Right lobe of liver (tissue), 6 donors: ENCODE results near the gene PAK5. TPM values are rescaled to one million over a fixed set of nuclear protein-coding genes. Genes with fewer than 3 reads are reported as not detected.

Experiments
- ATAC-seq, 4 donors: fragments of 200-7000 bp; cut with Tn5 transposase; one replicate each; pipeline ENCODE4 v1.9.1; 2020; ENCODE audit warnings: mild to moderate bottlenecking in 4 of 4, moderate library complexity in 4 of 4
- DNase-seq, 3 donors: peaks; one replicate each; pipeline ENCODE4 v3.0.0-alpha.2; 2020
- H3K27ac ChIP-seq, 3 donors: fragments of 200-600 bp; one replicate each; pipeline ENCODE4 v1.8.0; 2022
- H3K27me3 ChIP-seq, 2 donors: fragments of 200-600 bp; one replicate each; pipeline ENCODE4 v1.8.0; 2022
- H3K36me3 ChIP-seq, 4 donors: fragments of 200-600 bp; sonication (generic) in 1 of 4; one replicate each; pipeline versions ENCODE4 v1.5.1 to v1.8.0; 2017 to 2022; ENCODE audit warnings: control low read depth in 1 of 4
- H3K4me1 ChIP-seq, 4 donors: fragments of 200-600 bp; sonication (generic) in 1 of 4; one replicate each; pipeline versions ENCODE4 v1.5.1 to v1.8.0; 2017 to 2022; ENCODE audit warnings: control low read depth in 1 of 4
- H3K4me3 ChIP-seq, 3 donors: fragments of 200-600 bp; one replicate each; pipeline ENCODE4 v1.8.0; 2022
- H3K9me3 ChIP-seq, 4 donors: fragments of 200-600 bp; sonication (generic) in 1 of 4; one replicate each; pipeline versions ENCODE4 v1.5.1 to v1.8.0; 2017 to 2022; ENCODE audit warnings: control low read depth in 1 of 4
- POLR2A ChIP-seq: fragments of 450-650 bp; IDR thresholded peaks from one replicate; pipeline ENCODE4 v1.6.1; 2017; ENCODE audit warnings: antibody characterized with exemption, mild to moderate bottlenecking
- WGBS: methylation state at CpG from one replicate; pipeline ENCODE4 v1.1.6; 2018; ENCODE audit warnings: low coverage, low lambda C conversion rate; ENCODE audit not compliant: insufficient coverage; ENCODE audit errors: missing lambda C conversion rate; 5-methylcytosine and 5-hydroxymethylcytosine counted together
- intact Hi-C, 2 donors: fragments of 100-400 bp; cut with DNase I; formaldehyde crosslinking; loops; one replicate each; pipeline versions ENCODE4 v1.11.2 to v1.14.1; 2022
- total RNA-seq, 6 experiments: library from RNA; depleted of rRNA in 2 of 6; stranded (reverse); fragments of >200 nt in 2 of 6; fragmentation: NEBNext Ultra II Directional in 3 of 6; extraction: Animal tissue kit (Norgen Biotek cat#: 25700) in 3 of 6; gene quantifications; one replicate each; pipeline versions ENCODE4 v1.1.0 to v1.2.4, GENCODE V29; 2016 to 2023
- TF ChIP-seq, protein P1 (sequence below), 4 donors: fragments of 200-600 bp in 3 of 4; fragments of 450-650 bp in 1 of 4; IDR thresholded peaks; one replicate each; pipeline versions ENCODE4 v1.5.1 to v1.8.0; 2016 to 2022; ENCODE audit warnings: antibody characterized with exemption in 4 of 4, mild to moderate bottlenecking in 2 of 4
- donor health status: DM: no; HTN: yes; CAD: no.
- donor health status: DM: no; HTN: no; CAD: no.
- donor health status: DM: no; HTN: no; CAD: no.
- donor health status: DM: no; HTN: yes; CAD: no.
- donor health status: DM: no; HTN: yes; CAD: no.

The PAK5 gene
- total RNA-seq, 6 experiments from 2014 or later, result 0.05 to 0.07 TPM; not detected in 4

DNA sequence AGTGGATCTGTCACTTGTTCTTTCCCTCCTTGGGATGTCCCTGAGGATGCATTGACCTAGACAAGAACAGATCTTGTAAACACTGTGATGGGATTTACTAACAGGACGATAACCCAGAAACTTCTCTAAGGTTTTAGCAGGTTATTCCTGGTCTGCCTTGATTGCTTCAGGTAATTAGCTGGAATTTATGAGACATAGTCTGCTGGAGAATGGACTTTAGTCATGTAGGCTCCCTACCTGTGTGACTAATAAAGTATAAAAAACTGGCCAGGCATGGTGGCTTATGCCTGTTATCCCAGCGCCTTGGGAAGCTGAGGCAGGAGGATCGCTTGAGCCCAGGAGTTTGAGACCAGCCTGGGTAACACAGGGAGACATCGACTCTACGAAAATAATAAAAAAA is 96.1 kb downstream of the PAK5 start:
- DNase-seq, result no peak
- 54% methylated on average over 5 of the region's 5 CpGs for WGBS
- Histone ChIP-seq H3K4me1 (no peaks in the 10 kb centered on the region), H3K27ac (no peak overlapping the region), H3K4me3 (no peak overlapping the region), H3K36me3 (no peaks in the 10 kb centered on the region), H3K27me3 (no peaks in the 10 kb centered on the region), H3K9me3 (no peaks in the 10 kb centered on the region)
- TF ChIP-seq POLR2A, result no peak
- TF ChIP-seq, protein P1, sequence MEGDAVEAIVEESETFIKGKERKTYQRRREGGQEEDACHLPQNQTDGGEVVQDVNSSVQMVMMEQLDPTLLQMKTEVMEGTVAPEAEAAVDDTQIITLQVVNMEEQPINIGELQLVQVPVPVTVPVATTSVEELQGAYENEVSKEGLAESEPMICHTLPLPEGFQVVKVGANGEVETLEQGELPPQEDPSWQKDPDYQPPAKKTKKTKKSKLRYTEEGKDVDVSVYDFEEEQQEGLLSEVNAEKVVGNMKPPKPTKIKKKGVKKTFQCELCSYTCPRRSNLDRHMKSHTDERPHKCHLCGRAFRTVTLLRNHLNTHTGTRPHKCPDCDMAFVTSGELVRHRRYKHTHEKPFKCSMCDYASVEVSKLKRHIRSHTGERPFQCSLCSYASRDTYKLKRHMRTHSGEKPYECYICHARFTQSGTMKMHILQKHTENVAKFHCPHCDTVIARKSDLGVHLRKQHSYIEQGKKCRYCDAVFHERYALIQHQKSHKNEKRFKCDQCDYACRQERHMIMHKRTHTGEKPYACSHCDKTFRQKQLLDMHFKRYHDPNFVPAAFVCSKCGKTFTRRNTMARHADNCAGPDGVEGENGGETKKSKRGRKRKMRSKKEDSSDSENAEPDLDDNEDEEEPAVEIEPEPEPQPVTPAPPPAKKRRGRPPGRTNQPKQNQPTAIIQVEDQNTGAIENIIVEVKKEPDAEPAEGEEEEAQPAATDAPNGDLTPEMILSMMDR (IDR thresholded peaks at IDR 0.05), result no peak
- intact Hi-C loops, result no loop called here
- ATAC-seq, result no peak

DNA sequence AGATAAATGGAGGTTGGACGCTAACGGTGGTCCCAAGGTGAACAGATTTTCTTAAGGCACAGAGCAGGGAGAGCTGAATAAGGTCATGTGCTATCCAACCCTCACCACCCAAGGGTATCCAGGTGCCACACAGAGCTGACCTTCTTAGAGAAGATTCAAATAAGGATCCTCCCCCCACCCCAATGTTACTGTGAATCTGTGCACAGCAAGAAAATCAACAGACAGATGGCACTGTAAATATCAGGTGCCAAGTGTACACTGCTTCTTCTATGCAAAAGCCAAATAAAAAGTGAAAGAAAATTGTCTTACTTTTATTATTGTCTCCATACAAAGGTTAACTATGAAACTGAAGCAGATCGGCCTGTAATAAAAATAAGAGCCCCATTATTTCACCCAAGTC is 96.9 kb downstream of the PAK5 start:
- Histone ChIP-seq H3K4me1 (no peaks in the 10 kb centered on the region), H3K4me3 (no peak overlapping the region), H3K9me3 (no peaks in the 10 kb centered on the region), H3K27ac (no peak overlapping the region), H3K27me3 (no peaks in the 10 kb centered on the region), H3K36me3 (no peaks in the 10 kb centered on the region)
- intact Hi-C loops, result no loop called here
- ATAC-seq, result no peak
- WGBS, result 73% methylated on average over 3 of the region's 3 CpGs
- TF ChIP-seq, protein P1 (IDR thresholded peaks at IDR 0.05), result no peak
- TF ChIP-seq POLR2A, result no peak
- DNase-seq, result no peak

DNA sequence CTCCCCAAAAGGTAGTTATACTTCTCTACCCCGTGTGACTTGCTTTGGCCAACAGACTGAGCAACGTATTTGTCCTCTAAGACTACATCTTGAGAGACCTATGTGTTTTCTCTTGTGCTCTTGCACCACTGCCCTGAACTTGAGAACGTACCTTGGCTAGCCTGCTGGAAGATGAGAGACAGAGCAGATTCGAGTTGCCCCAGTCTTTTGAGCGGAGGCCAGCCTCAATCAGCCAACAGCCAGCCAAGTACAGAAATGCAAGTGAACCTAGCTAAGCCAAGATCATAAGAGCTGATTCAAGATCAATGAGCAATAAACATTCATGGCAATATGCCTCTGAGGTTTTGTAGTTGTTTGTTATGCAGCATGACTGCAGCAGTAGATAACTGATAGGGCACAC is 98.4 kb downstream of the PAK5 start:
- H3K4me1 ChIP-seq, result no peaks in the 10 kb centered on the region
- H3K4me3 ChIP-seq, result no peak overlapping the region
- 44% methylated on average over 5 of the region's 5 CpGs for WGBS
- no peak for DNase-seq
- no peaks in the 10 kb centered on the region for H3K9me3 ChIP-seq
- no peak for ATAC-seq
- H3K27me3 ChIP-seq, result no peaks in the 10 kb centered on the region
- intact Hi-C loops, result no loop called here
- H3K27ac ChIP-seq, result no peak overlapping the region
- no peaks in the 10 kb centered on the region for H3K36me3 ChIP-seq
- TF ChIP-seq, protein P1 (IDR thresholded peaks at IDR 0.05), result no peak
- no peak for TF ChIP-seq POLR2A

DNA sequence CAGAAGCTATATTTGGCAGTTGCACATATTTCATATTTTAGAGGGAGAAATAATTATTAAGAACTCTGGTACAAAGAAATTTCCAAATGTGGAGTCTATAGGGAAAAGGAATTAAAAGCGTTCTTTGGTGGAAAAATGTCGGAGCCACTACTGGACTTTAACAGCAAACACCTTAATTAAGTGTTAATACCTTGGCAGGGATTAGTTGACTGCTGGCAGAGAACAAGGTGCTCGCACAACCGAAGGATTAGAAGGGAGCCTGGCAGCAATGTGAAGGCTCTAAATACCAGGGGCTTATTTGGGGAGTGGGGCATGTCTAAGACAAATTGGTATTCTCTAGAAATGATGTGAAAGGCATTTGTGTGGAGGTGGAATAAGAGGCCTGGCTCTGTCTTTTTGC is 98.9 kb downstream of the PAK5 start:
- DNase-seq (no peak), ATAC-seq (no peak)
- H3K9me3 ChIP-seq, result no peaks in the 10 kb centered on the region

More for the DNA sequence above, 98.9 kb downstream of the PAK5 start:
- Histone ChIP-seq H3K27ac (no peak overlapping the region), H3K4me3 (no peak overlapping the region), H3K4me1 (no peaks in the 10 kb centered on the region), H3K27me3 (no peaks in the 10 kb centered on the region), H3K36me3 (no peaks in the 10 kb centered on the region)
- TF ChIP-seq POLR2A, result no peak
- TF ChIP-seq, protein P1 (IDR thresholded peaks at IDR 0.05), result no peak
- WGBS, result 63% methylated on average over 4 of the region's 4 CpGs
- intact Hi-C loops, result no loop called here
